ENCODE data around the gene MEAK7. TPM values are rescaled to one million over a fixed set of nuclear protein-coding genes. Genes with fewer than 3 reads are reported as not detected.

Gene MEAK7
- total RNA-seq, 2 donors from 2014 or later = 30.3 to 34.9 TPM

DNA sequence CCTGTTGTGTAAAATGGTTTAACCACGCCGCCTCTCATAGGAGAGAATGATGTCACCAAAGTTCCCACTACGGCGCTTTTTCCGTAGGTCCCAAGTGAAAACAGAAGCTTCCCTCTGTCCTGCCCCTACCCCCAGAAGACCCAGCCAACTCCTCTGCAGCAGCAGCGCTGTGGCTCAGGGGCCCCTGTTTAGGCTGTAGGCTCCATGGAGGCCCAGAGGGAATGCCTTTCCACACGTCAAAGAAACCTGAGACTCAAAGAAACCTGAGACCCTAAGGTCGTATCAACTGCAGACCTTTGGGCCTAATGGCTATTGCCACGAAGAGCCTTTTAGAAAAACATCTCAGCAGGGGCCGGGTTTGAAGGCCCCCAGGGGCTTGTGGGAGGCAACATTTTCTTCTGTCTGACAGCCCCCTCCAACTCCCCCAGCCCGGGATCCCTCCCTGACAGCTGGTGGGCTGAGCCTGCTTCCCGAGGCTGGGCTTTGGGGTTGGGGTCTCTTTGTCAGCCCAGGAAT, 43.1 kb upstream of the MEAK7 start:
- Mint-ChIP-seq H3K9me3 (no peaks in the 10 kb centered on the region), H3K27ac (no peak overlapping the region), H3K36me3 (ENCODE audit: low read depth) (no peaks in the 10 kb centered on the region), H3K4me3 (no peak overlapping the region), H3K27me3 (ENCODE audit: insufficient read depth) (no peaks in the 10 kb centered on the region), H3K4me1 (no peaks in the 10 kb centered on the region)
- WGBS, 2 experiments (ENCODE audit: insufficient coverage in 1 of 2, insufficient read length in 1 of 2) = 58 to 65% methylated on average over 11 to 12 of the region's 12 CpGs
- Histone ChIP-seq H3K4me3 (ENCODE audit: low read length) (no peak overlapping the region), H3K27me3 (ENCODE audit: control insufficient read depth, insufficient read depth, low read length, poor library complexity, severe bottlenecking) (no peaks in the 10 kb centered on the region), H3K9me3 (ENCODE audit: control insufficient read depth, low read length) (no peaks in the 10 kb centered on the region), H3K36me3 (ENCODE audit: control insufficient read depth, insufficient read depth, low read length) (no peaks in the 10 kb centered on the region), H3K9ac (ENCODE audit: extremely low read depth, low read length, poor library complexity, severe bottlenecking) (no peak overlapping the region), H3K27ac (ENCODE audit: low read depth, low read length) (peak overlapping the region; percentile 82), H3K4me1 (ENCODE audit: control insufficient read depth, insufficient read depth, low read length) (no peaks in the 10 kb centered on the region)
- no peak for DNase-seq
- TF ChIP-seq, protein P1, sequence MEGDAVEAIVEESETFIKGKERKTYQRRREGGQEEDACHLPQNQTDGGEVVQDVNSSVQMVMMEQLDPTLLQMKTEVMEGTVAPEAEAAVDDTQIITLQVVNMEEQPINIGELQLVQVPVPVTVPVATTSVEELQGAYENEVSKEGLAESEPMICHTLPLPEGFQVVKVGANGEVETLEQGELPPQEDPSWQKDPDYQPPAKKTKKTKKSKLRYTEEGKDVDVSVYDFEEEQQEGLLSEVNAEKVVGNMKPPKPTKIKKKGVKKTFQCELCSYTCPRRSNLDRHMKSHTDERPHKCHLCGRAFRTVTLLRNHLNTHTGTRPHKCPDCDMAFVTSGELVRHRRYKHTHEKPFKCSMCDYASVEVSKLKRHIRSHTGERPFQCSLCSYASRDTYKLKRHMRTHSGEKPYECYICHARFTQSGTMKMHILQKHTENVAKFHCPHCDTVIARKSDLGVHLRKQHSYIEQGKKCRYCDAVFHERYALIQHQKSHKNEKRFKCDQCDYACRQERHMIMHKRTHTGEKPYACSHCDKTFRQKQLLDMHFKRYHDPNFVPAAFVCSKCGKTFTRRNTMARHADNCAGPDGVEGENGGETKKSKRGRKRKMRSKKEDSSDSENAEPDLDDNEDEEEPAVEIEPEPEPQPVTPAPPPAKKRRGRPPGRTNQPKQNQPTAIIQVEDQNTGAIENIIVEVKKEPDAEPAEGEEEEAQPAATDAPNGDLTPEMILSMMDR (conservative IDR thresholded peaks at IDR 0.05) = no peak

DNA sequence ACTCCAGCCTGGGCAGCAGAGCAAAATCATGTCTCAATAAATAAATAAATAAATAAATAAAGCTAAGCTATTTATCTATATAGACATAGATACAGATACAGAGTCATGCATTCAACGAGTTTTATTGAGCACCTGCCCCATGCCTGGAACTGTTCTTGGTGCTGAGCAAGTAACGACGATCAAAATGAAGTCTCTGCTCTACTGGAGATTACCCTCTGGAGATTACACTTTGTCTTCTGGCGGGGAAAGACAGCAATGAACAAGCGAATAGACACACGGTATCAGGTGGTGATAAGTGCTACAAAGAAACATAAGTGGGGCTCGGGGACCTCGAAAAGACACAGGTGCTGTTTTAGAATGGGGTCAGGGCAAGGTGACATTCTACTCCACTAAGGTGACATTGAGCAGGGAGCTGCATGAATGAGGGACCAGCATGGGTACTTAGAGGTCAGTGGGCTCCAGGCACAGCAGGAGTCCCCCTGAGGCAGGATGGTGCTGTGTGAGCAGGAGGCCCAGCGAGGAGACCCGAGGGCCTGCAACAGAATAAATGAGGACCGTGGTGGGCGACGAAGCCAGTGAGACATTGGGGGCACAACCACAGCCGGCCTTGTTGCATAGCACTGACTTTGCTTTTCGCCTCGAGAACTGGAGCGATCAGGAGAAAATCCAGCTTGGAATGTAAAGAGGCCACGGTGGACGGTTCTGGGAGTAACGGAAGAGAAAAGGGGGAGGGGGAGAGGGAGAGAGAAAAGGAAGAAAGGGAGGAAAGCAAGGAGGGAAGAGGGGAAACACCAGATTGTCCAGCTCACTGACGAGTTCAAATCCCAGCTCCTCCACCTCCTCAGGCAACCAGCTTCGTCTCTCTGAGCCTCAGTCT, 42.4 kb upstream of the MEAK7 start:
- no peaks in the 10 kb centered on the region for H3K9me3 Mint-ChIP-seq
- no peak overlapping the region for H3K4me3 Mint-ChIP-seq
- H3K27me3 Mint-ChIP-seq (ENCODE audit: insufficient read depth) = no peaks in the 10 kb centered on the region
- Histone ChIP-seq H3K9ac (ENCODE audit: extremely low read depth, low read length, poor library complexity, severe bottlenecking) (no peak overlapping the region), H3K4me1 (ENCODE audit: control insufficient read depth, insufficient read depth, low read length) (no peaks in the 10 kb centered on the region), H3K9me3 (ENCODE audit: control insufficient read depth, low read length) (no peaks in the 10 kb centered on the region), H3K27me3 (ENCODE audit: control insufficient read depth, insufficient read depth, low read length, poor library complexity, severe bottlenecking) (no peaks in the 10 kb centered on the region), H3K4me3 (ENCODE audit: low read length) (no peak overlapping the region), H3K27ac (ENCODE audit: low read depth, low read length) (peak overlapping the region; percentile 82), H3K36me3 (ENCODE audit: control insufficient read depth, insufficient read depth, low read length) (no peaks in the 10 kb centered on the region)
- DNase-seq = no peak
- no peaks in the 10 kb centered on the region for H3K4me1 Mint-ChIP-seq
- TF ChIP-seq, protein P1 (conservative IDR thresholded peaks at IDR 0.05) = no peak
- WGBS, 2 experiments (ENCODE audit: insufficient coverage in 1 of 2, insufficient read length in 1 of 2) = 76 to 81% methylated on average over 18 to 22 of the region's 22 CpGs
- H3K27ac Mint-ChIP-seq = no peak overlapping the region
- H3K36me3 Mint-ChIP-seq (ENCODE audit: low read depth) = no peaks in the 10 kb centered on the region

- H3K27me3 Mint-ChIP-seq (ENCODE audit: insufficient read depth) = no peaks in the 10 kb centered on the region
- 83 to 84% methylated on average over 12 of the region's 12 CpGs for WGBS, 2 experiments (ENCODE audit: insufficient coverage in 1 of 2, insufficient read length in 1 of 2)
- Histone ChIP-seq H3K4me1 (ENCODE audit: control insufficient read depth, insufficient read depth, low read length) (no peaks in the 10 kb centered on the region), H3K36me3 (ENCODE audit: control insufficient read depth, insufficient read depth, low read length) (no peaks in the 10 kb centered on the region), H3K27ac (ENCODE audit: low read depth, low read length) (no peak overlapping the region), H3K9ac (ENCODE audit: extremely low read depth, low read length, poor library complexity, severe bottlenecking) (no peak overlapping the region), H3K27me3 (ENCODE audit: control insufficient read depth, insufficient read depth, low read length, poor library complexity, severe bottlenecking) (no peaks in the 10 kb centered on the region), H3K9me3 (ENCODE audit: control insufficient read depth, low read length) (no peaks in the 10 kb centered on the region), H3K4me3 (ENCODE audit: low read length) (no peak overlapping the region)
- no peaks in the 10 kb centered on the region for H3K4me1 Mint-ChIP-seq
- no peaks in the 10 kb centered on the region for H3K9me3 Mint-ChIP-seq
- H3K36me3 Mint-ChIP-seq (ENCODE audit: low read depth) = no peaks in the 10 kb centered on the region
- TF ChIP-seq, protein P1 (conservative IDR thresholded peaks at IDR 0.05) = no peak
- H3K27ac Mint-ChIP-seq = no peak overlapping the region
- no peak for DNase-seq
- no peak overlapping the region for H3K4me3 Mint-ChIP-seq
These were observed 40.8 kb upstream of the MEAK7 start for GRCh38 chr16:84545114-84545737.

All from endodermal cell (in vitro differentiated cells).